Omental fat pad (tissue), 4 donors: ENCODE measurements around the gene SYCP1. TPM values are rescaled to one million over a fixed set of nuclear protein-coding genes. Genes with fewer than 3 reads are reported as not detected.
"Not testable (repeated sequence)": the region's sequence is repeated elsewhere in the genome, so short reads cannot be mapped to it uniquely, and the experiment has no call there.

ENCODE experiments used
- ATAC-seq: fragments of 150-250 bp; one replicate; pipeline ENCODE4 v1.9.1; 2016; ENCODE audit warnings: mild to moderate bottlenecking, moderate library complexity; ENCODE audit not compliant: low FRiP score
- DNase-seq: peaks from one replicate; pipeline ENCODE4 v3.0.0-alpha.2; 2019; ENCODE audit warnings: low spot score
- total RNA-seq, 4 donors: library from RNA; depleted of rRNA; stranded (reverse); fragments of >200 nt; gene quantifications; one replicate each; pipeline ENCODE4 v1.1.0, GENCODE V29; 2016
- TF ChIP-seq, protein P1 (sequence below), 3 donors: fragments of 450-650 bp; IDR thresholded peaks; one replicate each; pipeline ENCODE4 v1.5.1; 2016 to 2017; ENCODE audit warnings: antibody characterized with exemption in 3 of 3, mild to moderate bottlenecking in 3 of 3, moderate library complexity in 2 of 3

The SYCP1 gene
- total RNA-seq, 4 donors from 2014 or later = 0.38 to 0.56 TPM; not detected in 2

DNA sequence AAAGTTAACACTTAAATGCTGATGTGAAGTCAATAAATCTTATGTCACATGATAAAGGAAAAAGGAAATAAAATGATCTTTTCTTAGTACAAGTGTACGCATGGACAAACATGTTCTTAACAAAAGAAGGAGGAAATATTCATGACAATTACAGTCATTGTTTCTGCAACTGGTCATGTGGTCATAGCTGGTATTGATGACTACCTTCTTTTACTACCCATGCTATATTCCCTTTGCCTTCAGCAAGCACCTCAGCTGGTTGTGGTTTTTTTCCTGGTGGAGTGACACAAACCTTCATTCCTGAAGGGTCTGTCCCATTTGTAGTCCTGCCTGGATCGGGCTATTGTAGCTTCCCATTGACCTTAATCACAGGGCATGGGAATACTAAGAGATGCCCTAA is 151.5 kb downstream of the SYCP1 start:
- DNase-seq = no peak
- TF ChIP-seq, protein P1, sequence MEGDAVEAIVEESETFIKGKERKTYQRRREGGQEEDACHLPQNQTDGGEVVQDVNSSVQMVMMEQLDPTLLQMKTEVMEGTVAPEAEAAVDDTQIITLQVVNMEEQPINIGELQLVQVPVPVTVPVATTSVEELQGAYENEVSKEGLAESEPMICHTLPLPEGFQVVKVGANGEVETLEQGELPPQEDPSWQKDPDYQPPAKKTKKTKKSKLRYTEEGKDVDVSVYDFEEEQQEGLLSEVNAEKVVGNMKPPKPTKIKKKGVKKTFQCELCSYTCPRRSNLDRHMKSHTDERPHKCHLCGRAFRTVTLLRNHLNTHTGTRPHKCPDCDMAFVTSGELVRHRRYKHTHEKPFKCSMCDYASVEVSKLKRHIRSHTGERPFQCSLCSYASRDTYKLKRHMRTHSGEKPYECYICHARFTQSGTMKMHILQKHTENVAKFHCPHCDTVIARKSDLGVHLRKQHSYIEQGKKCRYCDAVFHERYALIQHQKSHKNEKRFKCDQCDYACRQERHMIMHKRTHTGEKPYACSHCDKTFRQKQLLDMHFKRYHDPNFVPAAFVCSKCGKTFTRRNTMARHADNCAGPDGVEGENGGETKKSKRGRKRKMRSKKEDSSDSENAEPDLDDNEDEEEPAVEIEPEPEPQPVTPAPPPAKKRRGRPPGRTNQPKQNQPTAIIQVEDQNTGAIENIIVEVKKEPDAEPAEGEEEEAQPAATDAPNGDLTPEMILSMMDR (IDR thresholded peaks at IDR 0.05) = no peak
- no peak for ATAC-seq

DNA sequence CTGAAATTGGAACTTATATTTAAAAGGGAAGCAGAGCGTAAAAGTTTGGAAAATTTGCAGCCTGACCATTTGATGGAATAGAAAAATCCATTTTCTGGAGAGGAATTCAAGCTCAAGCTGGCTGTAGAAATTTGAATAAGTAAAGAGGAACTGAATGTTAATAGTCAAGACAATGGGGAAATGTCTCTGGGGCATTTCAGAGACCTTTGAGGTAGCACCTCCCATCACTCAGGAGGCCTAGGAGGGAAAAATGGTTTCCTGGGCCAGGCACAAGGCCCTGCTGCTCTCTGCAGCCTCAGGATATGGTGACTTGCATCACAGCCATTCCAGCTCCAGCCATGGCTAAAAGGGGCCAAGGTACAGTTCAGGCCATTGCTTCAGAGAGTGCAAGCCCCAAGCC is 157.3 kb downstream of the SYCP1 start:
- ATAC-seq (no peak), DNase-seq (no peak)
- TF ChIP-seq, protein P1 (IDR thresholded peaks at IDR 0.05) = no peak

DNA sequence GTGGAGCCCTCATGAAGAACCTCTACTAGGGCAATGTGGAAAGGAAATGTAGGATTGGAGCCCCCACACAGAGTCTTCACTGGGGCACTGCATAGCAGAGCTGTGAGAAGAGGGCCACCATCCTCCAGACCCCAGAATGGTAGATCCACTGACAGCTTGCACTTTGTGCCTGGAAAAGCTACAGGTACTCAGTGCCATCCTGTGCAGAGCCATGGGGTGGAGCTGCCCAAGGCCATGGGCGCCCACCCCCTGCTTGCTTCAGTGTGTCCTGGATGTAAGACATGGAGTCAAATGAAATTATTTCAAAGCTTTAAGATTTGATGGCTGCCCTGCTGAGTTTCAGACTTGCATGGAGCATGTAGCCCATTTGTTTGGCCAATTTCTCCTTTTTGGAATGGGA is 157.8 kb downstream of the SYCP1 start:
- TF ChIP-seq, protein P1 (IDR thresholded peaks at IDR 0.05) = no peak
- no peak for ATAC-seq
- no peak for DNase-seq

DNA sequence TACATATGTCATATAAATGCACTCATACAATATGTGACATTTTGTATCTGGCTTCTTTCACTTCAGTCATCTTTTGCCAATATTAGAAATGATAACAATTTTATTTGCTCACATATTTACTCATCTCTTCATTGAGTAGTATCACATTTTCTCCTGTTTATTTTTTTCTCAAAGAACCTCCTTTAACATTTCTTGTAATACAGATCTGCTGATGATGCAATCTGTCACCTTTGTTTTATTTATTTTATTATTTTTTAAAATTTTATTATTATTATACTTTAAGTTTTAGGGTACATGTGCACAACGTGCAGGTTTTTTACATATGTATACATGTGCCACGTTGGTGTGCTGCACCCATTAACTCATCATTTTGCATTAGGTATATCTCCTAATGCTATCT is 159.1 kb downstream of the SYCP1 start:
- TF ChIP-seq, protein P1 (IDR thresholded peaks at IDR 0.05) = no peak
- ATAC-seq = no peak

DNA sequence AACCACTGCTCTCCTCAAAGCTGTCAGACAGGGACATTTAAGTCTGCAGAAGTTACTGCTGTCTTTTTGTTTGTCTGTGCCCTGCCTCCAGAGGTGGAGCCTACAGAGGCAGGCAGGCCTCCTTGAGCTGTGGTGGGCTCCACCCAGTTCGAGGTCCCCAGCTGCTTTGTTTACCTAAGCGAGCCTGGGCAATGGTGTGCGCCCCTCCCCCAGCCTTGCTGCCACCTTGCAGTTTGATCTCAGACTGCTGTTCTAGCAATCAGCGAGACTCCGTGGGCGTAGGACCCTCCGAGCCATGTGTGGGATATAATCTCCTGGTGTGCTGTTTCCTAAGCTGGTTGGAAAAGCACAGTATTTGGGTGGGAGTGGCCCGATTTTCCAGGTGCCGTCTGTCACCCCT is 164.9 kb downstream of the SYCP1 start:
- ATAC-seq, DNase-seq: not testable (repeated sequence)

More for the DNA sequence above, 159.1 kb downstream of the SYCP1 start:
- no peak for DNase-seq

DNA sequence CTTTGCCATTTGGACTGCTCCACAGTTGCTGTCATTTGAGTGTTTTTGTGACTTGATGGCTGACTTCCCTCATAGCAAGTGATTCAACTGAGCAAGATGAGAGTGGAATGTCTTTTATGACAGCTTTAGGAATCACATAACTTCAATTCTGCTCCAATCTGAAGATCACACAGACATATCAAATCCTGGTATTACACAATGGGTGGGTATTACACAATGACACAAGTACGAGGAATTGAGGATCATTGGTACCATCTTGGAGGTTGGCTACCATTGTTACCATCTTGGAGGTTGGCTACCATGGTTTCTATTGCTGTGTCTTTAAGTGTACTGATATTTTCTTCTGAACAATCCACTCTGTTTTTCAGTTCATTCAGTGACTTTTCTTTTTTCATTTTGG is 166.5 kb downstream of the SYCP1 start:
- DNase-seq (no peak), ATAC-seq (no peak)
- TF ChIP-seq, protein P1 (IDR thresholded peaks at IDR 0.05) = no peak

DNA sequence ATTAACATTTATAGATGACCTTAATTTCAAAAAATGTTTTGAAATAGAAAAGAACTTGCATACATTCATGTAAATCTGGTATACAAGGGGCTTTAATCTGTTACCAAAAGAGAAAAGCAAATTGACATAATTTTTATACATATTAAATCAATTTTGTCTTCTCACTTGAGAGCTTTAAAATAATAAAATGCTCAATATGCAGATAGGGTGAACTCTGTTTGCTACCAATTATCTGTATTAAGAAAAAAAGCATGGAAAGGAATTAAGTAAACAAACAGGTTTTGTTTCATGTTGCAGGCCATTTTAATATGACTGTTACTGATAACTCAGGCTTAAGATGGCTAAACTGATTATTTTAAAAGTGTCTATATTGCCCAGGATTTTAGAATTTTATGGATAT is 168.9 kb downstream of the SYCP1 start:
- ATAC-seq = no peak
- DNase-seq = no peak
- TF ChIP-seq, protein P1 (IDR thresholded peaks at IDR 0.05) = no peak

DNA sequence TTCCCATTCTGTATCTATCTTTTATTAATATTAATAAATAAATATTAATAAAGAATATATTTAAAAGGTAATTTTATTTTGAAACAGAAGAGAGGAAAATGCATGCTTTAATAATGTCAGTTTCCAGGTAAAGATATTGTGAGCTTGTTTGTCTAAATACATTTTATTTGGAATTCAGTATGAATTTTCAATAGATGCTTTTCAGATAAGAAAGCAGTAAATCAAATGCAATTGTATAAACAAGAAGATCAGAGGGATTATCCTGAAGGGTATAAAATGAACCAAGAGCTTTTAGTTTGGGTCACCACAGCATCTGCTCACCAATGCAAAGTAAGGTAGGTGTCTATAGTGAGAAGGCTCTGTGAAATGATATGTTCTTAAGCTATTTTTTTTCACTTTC is 174.9 kb downstream of the SYCP1 start, which contains the start of gene TSHB:
TSS of gene TSHB (plus strand) at position 301 of the 400 bp plus-strand sequence. CDS start 3,537 bp downstream, outside the sequence.
- no peak for ATAC-seq
- DNase-seq = no peak
- TF ChIP-seq, protein P1 (IDR thresholded peaks at IDR 0.05) = no peak
